Mononuclear cell (primary cell): Measurements from ENCODE around the gene CASQ2. TPM values are rescaled to one million over a fixed set of nuclear protein-coding genes. Genes with fewer than 3 reads are reported as not detected.

ENCODE experiments used
- H3K27me3 ChIP-seq: 2 replicates; pipeline ENCODE4 v1.6.0; 2011; ENCODE audit warnings: low read length, control low read depth; ENCODE audit not compliant: insufficient read depth
- H3K4me1 ChIP-seq: 2 replicates; pipeline ENCODE4 v1.5.1; 2011; ENCODE audit warnings: mild to moderate bottlenecking, low read length, control low read depth; ENCODE audit not compliant: insufficient read depth
- H3K4me3 ChIP-seq: 2 replicates; pipeline ENCODE4 v1.5.1; 2011; ENCODE audit warnings: mild to moderate bottlenecking, low read length, moderate library complexity
- H3K9me3 ChIP-seq: 2 replicates; pipeline ENCODE4 v1.5.1; 2011; ENCODE audit warnings: low read depth, mild to moderate bottlenecking, control low read depth, low read length
- total RNA-seq: library from RNA; depleted of rRNA; stranded (reverse); fragments of >200 nt; gene quantifications from one replicate; pipeline ENCODE4 v1.2.3, GENCODE V29; 2012

The CASQ2 gene
- total RNA-seq, 1 donor = not detected

GRCh38 chr1:115656461-115657077 is 111.9 kb downstream of the CASQ2 start:
- H3K9me3 ChIP-seq = no peaks in the 10 kb centered on the region
- H3K27me3 ChIP-seq = no peaks in the 10 kb centered on the region
- H3K4me1 ChIP-seq = no peaks in the 10 kb centered on the region
- H3K4me3 ChIP-seq = no peak overlapping the region

- Histone ChIP-seq H3K4me3 (no peak overlapping the region), H3K4me1 (no peaks in the 10 kb centered on the region), H3K9me3 (no peaks in the 10 kb centered on the region), H3K27me3 (no peaks in the 10 kb centered on the region)
Observed at GRCh38 chr1:115655916-115656315, 112.6 kb downstream of the CASQ2 start.

GRCh38 chr1:115655306-115655663 is 113.2 kb downstream of the CASQ2 start:
- no peak overlapping the region for H3K4me3 ChIP-seq
- H3K9me3 ChIP-seq = no peaks in the 10 kb centered on the region
- no peaks in the 10 kb centered on the region for H3K27me3 ChIP-seq
- no peaks in the 10 kb centered on the region for H3K4me1 ChIP-seq

- Histone ChIP-seq H3K9me3 (no peaks in the 10 kb centered on the region), H3K27me3 (no peaks in the 10 kb centered on the region), H3K4me3 (no peak overlapping the region), H3K4me1 (no peaks in the 10 kb centered on the region)
Observed at GRCh38 chr1:115654663-115655305, 113.7 kb downstream of the CASQ2 start.

GRCh38 chr1:115654125-115654524 is 114.4 kb downstream of the CASQ2 start:
- Histone ChIP-seq H3K9me3 (no peaks in the 10 kb centered on the region), H3K27me3 (no peaks in the 10 kb centered on the region), H3K4me3 (no peak overlapping the region), H3K4me1 (no peaks in the 10 kb centered on the region)

- no peaks in the 10 kb centered on the region for H3K9me3 ChIP-seq
- H3K4me3 ChIP-seq = no peak overlapping the region
- H3K4me1 ChIP-seq = peaks cover 13% of the 10 kb centered on the region
- no peaks in the 10 kb centered on the region for H3K27me3 ChIP-seq
Observed at GRCh38 chr1:115652236-115652788, 116.2 kb downstream of the CASQ2 start.

GRCh38 chr1:115651391-115651790 is 117.1 kb downstream of the CASQ2 start:
- no peaks in the 10 kb centered on the region for H3K27me3 ChIP-seq
- no peaks in the 10 kb centered on the region for H3K9me3 ChIP-seq
- H3K4me3 ChIP-seq = no peak overlapping the region
- H3K4me1 ChIP-seq = peaks cover 13% of the 10 kb centered on the region

GRCh38 chr1:115650961-115651360 is 117.6 kb downstream of the CASQ2 start:
- Histone ChIP-seq H3K4me3 (no peak overlapping the region), H3K4me1 (peaks cover 13% of the 10 kb centered on the region), H3K9me3 (no peaks in the 10 kb centered on the region)

More at GRCh38 chr1:115650961-115651360, 117.6 kb downstream of the CASQ2 start:
- no peaks in the 10 kb centered on the region for H3K27me3 ChIP-seq

Other genes with a start within 250 kb of the CASQ2 start
- 1.9 TPM for gene VANGL1, start 126.7 kb downstream of the CASQ2 start, total RNA-seq
- not detected for gene NHLH2, start 72.4 kb upstream of the CASQ2 start, total RNA-seq
- gene SLC22A15, start 207.8 kb upstream of the CASQ2 start, total RNA-seq = 6.4 TPM